Neural crest cell (in vitro differentiated cells): ENCODE results near the gene EGFLAM. TPM values are rescaled to one million over a fixed set of nuclear protein-coding genes. Genes with fewer than 3 reads are reported as not detected.

ENCODE experiments used
- DNase-seq: peaks from one replicate; pipeline ENCODE4 v3.0.0; 2021; ENCODE audit warnings: low read depth, mixed read lengths, low spot score
- H3K27ac Mint-ChIP-seq: one replicate; pipeline ENCODE4 v1.8.0; 2021; ENCODE audit warnings: mild to moderate bottlenecking, mixed read lengths; ENCODE audit not compliant: unreplicated experiment
- H3K27me3 Mint-ChIP-seq: 2 replicates; pipeline ENCODE4 v1.8.0; 2021; ENCODE audit warnings: low read depth, mild to moderate bottlenecking, mixed read lengths
- H3K36me3 Mint-ChIP-seq: 2 replicates; pipeline ENCODE4 v1.8.0; 2021; ENCODE audit warnings: low read depth, mild to moderate bottlenecking, mixed read lengths
- H3K4me1 Mint-ChIP-seq: 2 replicates; pipeline ENCODE4 v1.8.0; 2021; ENCODE audit warnings: mixed read lengths
- H3K4me3 Mint-ChIP-seq: one replicate; pipeline ENCODE4 v1.8.0; 2021; ENCODE audit warnings: mild to moderate bottlenecking, mixed read lengths
- H3K9me3 Mint-ChIP-seq: 2 replicates; pipeline ENCODE4 v1.8.0; 2021; ENCODE audit warnings: mixed read lengths
- total RNA-seq: library from RNA; stranded (reverse); gene quantifications from 2 replicates; pipeline ENCODE4 v1.2.1, GENCODE V29; 2021
- TF ChIP-seq, protein P1 (sequence below): fragments of 200-600 bp; sonication (generic); conservative IDR thresholded peaks from 2 replicates; pipeline ENCODE4 v1.5.0; 2021; ENCODE audit warnings: antibody characterized with exemption, mild to moderate bottlenecking

Gene EGFLAM
- total RNA-seq, 1 donor from 2014 or later, result 9.1 TPM

GRCh38 chr5:38423276-38424147 is 165.2 kb downstream of the EGFLAM start:
- Mint-ChIP-seq H3K4me1 (peaks cover 3% of the 10 kb centered on the region), H3K36me3 (no peaks in the 10 kb centered on the region), H3K27me3 (no peaks in the 10 kb centered on the region), H3K9me3 (no peaks in the 10 kb centered on the region), H3K4me3 (no peak overlapping the region), H3K27ac (no peak overlapping the region)
- TF ChIP-seq, protein P1, sequence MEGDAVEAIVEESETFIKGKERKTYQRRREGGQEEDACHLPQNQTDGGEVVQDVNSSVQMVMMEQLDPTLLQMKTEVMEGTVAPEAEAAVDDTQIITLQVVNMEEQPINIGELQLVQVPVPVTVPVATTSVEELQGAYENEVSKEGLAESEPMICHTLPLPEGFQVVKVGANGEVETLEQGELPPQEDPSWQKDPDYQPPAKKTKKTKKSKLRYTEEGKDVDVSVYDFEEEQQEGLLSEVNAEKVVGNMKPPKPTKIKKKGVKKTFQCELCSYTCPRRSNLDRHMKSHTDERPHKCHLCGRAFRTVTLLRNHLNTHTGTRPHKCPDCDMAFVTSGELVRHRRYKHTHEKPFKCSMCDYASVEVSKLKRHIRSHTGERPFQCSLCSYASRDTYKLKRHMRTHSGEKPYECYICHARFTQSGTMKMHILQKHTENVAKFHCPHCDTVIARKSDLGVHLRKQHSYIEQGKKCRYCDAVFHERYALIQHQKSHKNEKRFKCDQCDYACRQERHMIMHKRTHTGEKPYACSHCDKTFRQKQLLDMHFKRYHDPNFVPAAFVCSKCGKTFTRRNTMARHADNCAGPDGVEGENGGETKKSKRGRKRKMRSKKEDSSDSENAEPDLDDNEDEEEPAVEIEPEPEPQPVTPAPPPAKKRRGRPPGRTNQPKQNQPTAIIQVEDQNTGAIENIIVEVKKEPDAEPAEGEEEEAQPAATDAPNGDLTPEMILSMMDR, result no peak
- no peak for DNase-seq

DNA sequence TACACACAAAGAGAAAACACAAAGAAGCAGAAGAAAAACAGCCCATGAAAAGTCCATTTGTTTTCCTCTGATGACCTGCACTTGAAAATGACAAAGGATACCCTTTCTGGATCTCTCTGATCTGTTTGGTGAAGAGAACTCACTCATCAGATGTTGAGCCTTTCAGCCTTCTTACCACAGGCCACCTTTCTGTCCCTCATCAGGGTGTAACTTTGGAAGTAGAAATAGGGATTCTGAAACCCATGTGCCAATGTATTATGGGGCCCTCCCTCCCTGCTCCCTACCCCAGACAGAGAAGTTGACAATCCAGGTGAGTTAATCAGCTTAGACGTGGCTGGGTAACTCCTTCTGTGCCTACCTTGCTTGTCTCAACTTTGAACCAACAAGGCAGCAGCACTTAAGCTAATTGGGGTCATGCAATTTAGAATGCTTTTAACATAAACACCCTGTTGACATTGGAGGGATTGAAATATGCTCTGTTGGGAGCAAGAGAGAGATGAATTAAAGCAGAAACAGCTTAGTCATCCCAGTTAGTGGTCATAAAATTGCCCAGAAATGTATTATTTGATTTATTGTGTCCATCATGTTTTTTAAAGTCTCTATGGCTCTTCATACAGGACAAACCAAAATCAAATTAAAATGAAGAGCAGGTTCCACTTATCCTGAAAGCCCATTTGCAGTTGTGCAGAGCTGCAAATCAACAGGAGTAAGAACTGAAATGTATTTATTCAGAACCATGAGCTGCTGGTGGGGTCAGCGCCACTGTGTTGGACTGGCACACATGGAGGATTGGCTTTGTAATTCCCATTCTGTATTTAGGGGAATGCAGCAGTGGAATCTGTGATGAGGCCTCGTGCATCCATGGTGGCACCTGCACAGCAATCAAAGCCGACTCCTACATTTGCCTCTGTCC is 166.0 kb downstream of the EGFLAM start:
- peaks cover 3% of the 10 kb centered on the region for H3K4me1 Mint-ChIP-seq
- no peaks in the 10 kb centered on the region for H3K9me3 Mint-ChIP-seq
- no peak for DNase-seq
- no peaks in the 10 kb centered on the region for H3K36me3 Mint-ChIP-seq
- H3K27ac Mint-ChIP-seq, result peak overlapping the region; percentile 62
- H3K4me3 Mint-ChIP-seq, result no peak overlapping the region
- TF ChIP-seq, protein P1, result no peak
- no peaks in the 10 kb centered on the region for H3K27me3 Mint-ChIP-seq

- no peak for DNase-seq
- TF ChIP-seq, protein P1, result no peak
- H3K36me3 Mint-ChIP-seq, result no peaks in the 10 kb centered on the region
- H3K4me3 Mint-ChIP-seq, result no peak overlapping the region
- H3K4me1 Mint-ChIP-seq, result peaks cover 3% of the 10 kb centered on the region
- no peaks in the 10 kb centered on the region for H3K9me3 Mint-ChIP-seq
- H3K27ac Mint-ChIP-seq, result no peak overlapping the region
- no peaks in the 10 kb centered on the region for H3K27me3 Mint-ChIP-seq
These were observed 168.1 kb downstream of the EGFLAM start for GRCh38 chr5:38426490-38426889.

- H3K9me3 Mint-ChIP-seq, result no peaks in the 10 kb centered on the region
- H3K27me3 Mint-ChIP-seq, result no peaks in the 10 kb centered on the region
- DNase-seq, result no peak
- no peak overlapping the region for H3K27ac Mint-ChIP-seq
- no peak overlapping the region for H3K4me3 Mint-ChIP-seq
- TF ChIP-seq, protein P1, result no peak
- no peaks in the 10 kb centered on the region for H3K36me3 Mint-ChIP-seq
- H3K4me1 Mint-ChIP-seq, result peaks cover 3% of the 10 kb centered on the region
These were observed 168.9 kb downstream of the EGFLAM start for GRCh38 chr5:38426986-38427950.
